ENCODE results near the gene LDB3.
A peak's percentile ranks its signal among the peaks of the same experiment; 100 is the strongest.

The LDB3 gene

DNA sequence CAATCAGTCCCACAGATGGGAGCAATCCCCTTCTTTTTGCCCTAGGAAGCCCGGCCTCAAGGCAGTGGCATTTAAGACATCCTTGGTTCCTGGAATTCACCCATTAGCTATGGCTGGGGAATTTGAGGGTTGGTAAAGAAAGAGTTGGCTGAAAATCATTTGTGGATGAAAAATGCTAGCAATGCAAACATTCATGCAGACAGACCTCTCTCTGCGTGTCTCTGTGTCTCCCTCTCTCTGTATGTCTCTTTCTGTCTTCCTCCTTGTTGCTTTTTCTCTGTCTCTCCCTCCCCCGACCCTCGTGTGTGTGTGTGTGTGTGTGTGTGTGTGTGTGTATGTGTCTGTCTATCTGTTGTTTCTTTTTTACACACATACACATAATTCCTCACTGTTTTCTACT lies 19.4 kb downstream of the LDB3 start:
- DNase-seq: no peak

DNA sequence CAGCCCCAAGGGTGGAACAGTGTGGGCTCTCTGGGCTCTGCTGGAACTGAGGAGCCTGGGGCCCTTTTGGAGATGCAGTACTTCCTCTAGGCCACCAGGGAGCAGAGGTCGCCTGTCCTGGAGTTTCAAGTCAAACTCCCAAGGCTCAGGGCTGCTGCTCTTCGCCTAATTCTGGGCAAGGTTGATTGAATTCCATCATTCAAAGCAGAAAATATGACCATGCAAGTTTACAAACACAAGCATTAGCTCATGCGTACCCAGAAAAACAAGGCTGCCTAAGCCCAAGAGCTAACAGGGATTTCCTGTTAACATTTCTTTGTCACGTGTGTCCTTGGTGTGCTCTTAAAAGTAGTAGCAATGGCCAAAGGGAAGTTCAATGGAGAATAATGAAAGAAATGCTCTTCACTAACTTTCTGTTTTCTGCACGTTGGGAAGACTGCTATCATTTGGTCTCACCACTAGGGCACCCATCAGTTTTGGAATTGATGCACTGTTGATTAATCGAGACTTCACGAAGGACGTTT lies 20.1 kb downstream of the LDB3 start:
- peak; percentile 33 for DNase-seq

DNA sequence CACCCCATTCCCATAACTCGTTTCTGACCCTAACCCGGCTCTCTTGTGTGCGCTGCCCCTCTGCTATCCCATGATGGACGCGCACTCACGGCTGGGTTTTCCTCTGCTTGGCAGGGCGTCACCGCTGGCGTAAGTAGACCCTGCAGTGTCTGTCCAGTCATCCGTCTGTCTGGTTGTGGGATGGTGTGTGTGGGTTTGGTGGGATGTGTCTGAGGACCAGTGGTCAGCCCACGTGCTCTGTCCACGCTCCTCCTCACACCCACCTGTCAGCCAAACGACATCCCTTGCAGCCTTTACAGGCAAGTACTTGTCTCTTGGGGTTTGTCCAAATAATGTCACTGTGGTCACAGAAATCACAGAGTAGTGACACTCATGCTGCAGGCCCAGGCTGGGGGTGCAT lies 20.8 kb downstream of the LDB3 start:
- DNase-seq: no peak

DNA sequence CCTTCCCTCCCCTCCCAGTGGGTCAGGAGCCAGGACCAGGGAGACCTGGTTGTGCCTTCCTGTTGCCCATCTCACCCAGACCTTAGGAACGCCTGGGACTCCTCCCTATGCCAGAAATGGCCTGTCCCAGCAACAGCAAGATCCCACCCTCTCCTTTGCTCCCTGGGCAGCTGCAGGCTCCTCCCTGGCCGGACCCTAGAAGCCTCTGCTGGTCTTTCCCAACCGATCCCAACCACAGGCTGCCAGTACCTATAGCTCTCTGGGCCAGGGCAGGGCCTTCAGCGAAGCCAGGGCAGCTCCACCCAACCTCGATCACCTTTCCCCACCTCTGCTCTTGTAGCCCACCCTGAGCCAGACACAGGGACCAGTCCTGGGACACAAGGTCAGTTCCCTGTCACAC lies 21.9 kb downstream of the LDB3 start:
- DNase-seq: no peak

DNA sequence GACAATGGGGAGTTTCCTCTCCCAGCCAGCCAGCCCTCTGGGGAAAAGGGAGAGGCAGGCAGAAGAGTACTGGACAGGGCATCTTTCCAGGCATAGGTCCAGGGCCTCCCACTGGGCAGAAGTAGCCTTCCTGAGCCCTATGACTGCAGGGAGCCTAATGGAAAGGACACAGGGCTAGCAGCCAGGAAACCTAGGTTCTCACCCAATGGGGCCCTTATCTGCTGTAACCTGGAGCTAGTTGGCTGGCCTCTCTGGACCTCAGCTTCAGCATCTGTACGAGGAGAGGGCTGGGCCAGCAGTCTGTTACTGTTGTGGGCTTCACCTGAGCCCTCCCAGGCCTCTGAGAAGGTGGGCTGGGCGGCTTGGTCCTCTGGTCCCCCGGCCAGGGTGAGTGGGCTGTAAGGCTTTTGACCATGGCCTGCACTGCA lies 22.4 kb downstream of the LDB3 start:
- no peak for DNase-seq

DNA sequence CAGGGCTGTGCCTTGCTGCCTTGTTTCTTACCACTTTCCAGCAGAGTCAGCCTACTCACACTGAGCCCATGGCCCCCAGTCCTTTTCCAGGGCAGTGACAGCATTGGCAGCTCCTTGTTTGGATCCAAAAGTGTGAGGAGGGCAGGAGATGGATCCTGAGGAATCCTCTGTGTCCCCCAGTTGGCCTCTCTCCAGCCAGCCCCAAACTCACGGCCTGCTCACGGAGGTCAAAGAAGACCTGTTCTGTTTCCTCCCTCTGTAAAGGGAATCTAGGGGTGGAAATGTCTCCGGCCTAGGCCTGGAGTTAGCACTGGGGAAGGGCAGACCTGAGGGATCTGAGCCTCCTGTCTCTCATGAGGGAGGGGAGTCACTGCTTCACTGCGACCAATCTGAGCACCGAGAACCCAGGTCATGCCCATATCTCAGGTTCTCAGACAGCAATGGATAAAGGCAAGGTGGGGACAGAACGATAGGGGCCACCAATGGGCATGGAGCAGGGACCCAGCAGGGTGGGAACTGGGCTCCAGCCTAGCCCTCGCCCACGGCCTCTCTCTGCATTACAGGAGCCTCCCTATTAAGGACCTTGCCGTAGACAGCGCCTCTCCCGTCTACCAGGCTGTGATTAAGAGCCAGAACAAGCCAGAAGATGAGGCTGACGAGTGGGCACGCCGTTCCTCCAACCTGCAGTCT lies 23.2 kb downstream of the LDB3 start:
- no peak for DNase-seq

DNA sequence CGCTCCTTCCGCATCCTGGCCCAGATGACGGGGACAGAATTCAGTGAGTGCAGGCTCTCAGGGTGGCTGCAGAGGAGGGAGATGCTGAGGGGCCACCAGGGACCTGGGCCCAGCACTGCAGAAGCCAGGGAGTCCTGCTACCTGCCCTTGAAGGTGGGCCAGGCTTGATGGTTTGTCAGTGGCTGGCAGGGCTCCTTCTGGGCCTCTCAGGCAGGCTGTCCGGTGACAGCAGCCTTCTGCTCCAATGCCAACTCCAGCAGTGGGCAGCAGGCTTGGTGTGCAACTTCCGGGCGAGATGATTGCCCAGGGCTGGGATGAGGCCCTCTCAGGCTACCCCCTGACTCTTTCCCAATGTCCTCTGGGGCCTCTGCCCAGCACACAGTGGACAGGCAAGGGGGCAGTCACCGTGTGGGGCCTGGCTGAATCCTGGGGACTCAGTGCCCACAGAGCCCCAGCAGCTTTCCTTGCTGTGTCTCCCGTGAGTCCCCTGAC lies 23.8 kb downstream of the LDB3 start:
- no peak for DNase-seq

DNA sequence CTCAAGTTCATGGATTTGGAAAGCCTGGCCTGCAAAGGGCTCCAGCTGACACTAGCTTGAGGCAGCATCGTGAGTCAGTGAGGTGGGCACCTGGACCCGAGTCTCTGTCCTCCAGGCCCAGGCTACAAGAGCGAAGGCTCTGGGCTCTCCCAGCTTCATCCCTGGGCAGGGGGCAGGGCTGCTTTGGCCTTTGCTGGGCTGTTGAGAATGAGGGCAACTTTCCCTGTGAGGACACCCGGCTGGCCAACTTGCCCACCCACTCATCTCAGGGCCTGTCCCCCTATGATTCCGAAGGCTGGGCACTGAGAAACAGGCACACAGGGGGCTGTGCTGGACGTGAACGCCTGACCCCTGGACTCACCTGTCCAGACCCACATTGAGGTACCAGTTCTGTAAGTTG lies 24.4 kb downstream of the LDB3 start:
- no peak for DNase-seq

DNA sequence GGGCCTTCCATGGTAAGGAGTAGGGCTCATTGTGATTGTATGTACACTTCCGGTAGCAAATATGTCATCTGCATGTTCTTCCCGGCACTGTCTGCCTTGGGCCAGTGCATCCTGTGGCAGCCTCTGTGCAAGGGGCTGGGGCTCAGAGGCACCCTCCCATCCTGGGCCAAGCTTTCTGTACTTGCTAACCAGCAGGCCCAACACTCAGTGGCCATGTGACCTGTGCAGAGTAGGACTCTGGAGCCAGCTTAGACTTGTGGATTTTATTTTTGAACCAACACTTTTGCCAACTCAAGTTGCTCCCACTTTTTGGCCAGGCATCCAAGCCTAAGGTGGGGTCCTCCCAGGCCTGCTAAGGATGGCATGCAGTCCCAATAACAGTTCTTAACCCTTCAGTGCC lies 25.0 kb downstream of the LDB3 start:
- DNase-seq: no peak

DNA sequence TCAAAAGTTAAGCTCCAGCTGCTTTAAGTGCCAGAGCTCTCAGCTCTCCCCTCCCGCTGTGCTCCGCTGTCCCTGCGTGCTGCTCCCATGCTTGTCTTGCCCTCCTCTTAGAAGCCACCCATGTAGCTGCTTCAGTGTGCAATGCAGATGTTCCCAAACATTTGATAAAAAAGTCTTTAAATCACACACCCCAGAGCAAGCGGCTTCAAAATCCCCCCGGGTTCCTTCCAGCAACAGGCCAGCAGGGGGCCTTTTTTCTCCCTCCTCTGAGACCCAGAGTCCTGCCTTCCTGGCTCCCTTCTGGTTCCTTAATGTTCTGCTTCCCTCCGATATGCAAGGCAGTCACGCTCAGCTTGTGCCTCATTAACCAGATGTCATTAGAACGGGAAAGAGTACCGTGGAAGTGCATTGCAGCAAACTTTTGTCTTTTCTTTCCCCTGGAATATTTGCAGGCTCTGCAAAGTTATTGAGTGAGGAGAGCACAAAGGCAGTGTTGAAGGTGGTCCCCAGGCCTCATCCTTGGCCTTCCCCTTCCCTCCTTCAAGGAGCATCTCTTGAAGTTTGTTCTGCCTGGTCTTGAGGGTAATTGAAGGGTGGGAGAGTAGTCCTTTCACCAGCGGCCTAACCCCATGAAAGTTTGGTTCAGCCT lies 25.5 kb downstream of the LDB3 start:
- peak; percentile 3 for DNase-seq

DNA sequence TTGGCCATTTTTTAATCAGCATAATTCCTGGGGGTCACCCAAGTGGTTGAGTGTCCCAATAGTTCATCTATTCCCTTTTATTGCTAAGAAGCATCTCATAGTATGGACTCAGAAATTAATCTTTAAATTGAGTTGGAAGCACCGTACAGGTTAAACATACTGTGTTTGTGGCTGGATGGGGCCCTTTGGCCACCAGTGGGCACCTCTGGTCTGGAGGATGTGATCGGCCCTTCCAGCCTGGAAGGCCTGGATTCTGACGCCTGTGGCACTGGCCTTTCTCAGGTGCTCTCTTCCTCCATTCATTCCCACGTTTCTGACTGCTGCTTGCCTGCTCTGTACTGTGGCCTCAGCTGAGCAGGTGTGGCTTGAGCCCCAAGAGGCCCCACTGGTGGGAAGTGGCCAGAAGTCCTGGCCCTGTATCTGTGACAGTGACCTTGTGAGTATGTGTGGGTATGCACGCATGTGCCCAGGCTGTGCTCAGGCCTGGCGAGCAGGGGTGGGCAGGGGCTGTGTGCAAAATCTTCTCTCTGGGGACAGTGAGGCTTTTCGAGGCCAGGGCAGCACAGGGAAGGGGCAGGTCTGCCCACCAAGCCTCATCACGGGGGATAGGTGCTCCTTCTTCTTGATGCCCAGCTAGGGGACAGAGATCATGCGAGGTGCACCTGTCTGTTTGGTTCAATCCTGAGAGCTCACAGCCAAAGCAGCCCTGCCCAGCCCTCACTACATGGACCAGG lies 30.1 kb downstream of the LDB3 start:
- DNase-seq: no peak

DNA sequence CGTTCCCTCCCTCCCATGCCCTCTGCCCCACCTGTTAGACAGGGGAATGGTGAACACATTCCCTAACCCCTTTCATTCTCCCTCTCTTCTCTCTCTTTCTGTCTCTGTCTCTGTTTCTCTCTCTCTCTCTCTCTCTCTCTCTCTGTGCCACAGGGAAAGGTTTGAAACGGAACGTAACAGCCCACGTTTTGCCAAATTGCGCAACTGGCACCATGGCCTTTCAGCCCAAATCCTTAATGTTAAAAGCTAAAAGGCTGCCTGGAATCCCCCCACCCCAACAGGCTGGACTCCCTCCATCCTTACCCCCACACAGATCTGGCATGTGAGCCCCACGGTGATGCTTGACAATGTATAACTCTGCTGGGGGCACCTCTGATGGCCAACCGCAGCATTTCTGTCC lies 30.8 kb downstream of the LDB3 start:
- DNase-seq: no peak

DNA sequence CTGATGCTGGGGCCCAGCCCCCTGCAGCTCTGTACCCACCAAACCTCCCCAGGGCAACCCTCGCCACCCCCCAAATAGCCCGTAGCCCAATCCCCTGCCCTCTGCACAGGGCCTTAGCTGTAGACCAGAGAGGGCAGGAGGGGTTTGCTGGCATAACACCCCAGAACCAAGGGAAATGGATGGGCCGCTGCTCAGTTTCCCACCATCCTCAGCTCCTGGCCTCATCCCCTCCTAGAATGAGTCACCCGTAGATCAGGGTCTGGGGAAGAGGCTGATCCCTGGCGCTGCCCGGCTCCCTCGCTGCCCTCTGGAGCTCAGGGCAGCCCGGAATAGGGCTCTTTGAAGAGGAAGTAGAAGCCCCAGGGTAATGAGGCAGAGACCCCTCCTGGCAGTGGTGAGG lies 31.2 kb downstream of the LDB3 start:
- DNase-seq: no peak

DNA sequence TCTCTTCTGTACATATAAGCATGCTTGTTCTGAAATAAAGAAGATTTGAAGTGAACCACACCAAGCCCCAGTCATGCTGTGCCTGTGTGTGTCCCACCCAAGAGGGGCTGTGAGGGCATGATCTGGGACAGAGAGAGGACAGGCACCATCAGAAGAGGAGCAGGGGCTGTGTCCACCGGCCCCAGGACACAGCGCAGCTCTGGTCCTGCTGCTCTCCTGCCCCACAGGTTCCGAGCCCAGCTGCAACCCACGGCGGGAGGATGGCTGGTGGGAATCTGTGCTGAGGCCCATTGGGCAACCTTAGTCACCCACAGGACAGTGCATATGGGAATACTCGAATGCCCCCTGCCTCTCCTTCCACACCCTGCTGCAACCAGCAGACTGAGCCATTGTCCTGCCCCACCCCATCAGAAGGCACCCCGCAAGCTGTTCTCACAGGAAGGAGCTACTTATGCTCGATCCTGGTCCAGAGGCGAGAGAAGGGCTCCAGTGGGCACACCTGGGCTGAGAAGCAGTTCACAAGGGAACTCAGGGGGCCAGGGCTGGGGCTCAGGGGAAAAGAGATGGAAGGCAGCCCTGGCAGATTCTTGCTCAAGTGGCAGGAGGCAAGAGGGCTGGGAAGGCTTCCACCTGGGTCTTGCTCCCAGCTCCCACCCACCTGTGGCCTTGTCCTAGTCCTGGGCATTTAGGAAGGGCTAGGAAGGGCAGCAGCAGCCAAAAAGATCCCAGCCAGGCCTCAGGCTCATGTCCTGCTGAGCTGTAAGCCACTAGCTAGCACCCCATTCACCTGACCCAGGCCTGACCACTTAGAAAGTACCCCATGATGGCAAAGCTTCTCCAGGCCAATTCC lies 31.9 kb downstream of the LDB3 start:
- no peak for DNase-seq

DNA sequence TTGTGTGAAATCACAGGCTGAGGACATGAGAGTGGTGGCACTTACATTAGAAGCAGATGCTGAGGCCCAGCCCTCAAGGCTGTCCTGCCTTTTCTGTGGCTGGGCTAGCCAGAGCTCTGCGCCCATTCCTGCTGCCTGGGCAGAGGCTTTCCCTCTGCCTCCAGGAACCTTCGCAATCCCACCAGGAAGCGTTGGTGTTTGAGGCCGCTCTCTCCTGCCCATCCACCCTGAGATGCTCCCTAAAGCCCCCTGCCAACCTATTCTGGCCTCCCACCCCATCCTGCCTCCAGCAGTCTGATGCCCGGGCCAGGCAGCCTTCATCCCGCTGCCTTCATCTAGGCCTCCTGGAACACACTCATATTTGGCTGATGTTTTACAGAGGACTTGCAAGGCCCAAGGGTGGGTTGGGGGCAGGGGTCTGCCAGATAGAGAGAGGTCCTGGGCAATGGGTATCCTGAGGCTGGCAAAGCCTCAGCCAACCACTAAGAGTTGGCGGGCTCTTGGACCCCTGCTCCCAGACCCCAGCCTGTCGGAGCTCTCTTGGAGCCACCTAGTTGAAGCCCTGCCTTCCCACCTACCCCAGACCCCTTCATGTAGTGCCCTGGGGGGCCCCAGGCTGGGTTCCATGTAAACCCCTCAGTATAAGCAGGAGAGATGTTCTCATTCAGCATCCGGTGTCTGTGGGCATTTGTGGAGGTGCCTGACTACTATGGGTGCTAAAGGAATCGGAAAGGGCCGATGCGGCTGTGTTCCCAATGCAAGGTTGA lies 32.7 kb downstream of the LDB3 start:
- DNase-seq: no peak

DNA sequence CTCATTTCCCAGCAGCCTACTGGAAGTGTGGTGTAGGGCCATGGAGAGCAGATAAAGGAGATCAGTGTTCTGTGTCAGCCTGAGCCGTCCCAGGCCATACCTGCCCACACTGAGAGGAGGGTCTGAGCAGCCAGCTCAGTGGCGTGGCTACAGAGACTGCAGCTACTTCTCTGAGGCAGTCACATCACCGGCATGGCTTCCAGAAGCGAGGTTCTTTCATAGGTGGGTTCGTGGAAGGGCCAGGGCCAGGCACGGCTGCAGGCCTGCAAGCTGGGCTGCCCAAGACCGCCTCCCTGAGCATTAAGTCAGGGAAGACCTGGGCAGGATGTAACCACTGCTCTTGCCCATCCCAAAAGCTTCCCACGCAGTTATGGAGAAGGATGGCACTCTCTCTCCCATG lies 34.9 kb downstream of the LDB3 start:
- no peak for DNase-seq

DNA sequence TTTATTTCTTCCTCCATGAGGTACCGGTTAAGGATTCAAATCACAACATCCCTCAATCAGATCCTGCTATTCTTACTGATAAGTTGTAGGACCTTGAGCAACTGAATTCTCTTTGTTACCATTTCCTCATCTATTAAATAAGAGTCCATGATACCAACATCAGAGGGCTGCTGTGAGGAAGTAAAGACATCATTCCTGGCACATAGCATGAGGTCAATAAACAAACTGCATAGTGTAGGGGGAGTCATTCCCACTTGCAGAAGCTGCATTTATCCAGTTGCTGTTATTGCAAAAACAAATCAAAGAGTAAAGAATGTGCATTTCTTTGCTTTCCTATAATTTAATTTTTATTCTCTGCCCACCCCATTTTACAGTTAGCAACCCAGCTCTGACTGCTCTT lies 36.8 kb downstream of the LDB3 start:
- no peak for DNase-seq

DNA sequence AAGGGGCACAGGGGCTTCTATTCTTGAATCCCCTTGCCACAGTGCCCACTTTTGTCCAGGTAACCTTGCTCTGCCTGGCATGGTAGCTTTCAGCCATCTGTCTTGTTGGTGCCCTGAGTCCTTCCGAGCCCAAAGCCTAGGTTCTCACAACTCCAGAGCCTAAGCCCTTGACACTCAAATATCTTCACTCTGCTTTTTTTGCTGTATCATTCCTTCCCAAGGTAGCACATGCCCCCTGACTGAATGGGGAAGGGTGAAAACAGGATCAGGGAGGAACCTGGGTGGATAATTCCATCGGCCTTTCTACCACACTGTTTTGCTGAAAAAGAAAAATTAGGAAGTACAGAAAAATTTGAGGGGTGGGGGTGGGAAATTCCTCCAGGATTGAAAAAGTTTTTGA lies 37.6 kb downstream of the LDB3 start:
- no peak for DNase-seq

DNA sequence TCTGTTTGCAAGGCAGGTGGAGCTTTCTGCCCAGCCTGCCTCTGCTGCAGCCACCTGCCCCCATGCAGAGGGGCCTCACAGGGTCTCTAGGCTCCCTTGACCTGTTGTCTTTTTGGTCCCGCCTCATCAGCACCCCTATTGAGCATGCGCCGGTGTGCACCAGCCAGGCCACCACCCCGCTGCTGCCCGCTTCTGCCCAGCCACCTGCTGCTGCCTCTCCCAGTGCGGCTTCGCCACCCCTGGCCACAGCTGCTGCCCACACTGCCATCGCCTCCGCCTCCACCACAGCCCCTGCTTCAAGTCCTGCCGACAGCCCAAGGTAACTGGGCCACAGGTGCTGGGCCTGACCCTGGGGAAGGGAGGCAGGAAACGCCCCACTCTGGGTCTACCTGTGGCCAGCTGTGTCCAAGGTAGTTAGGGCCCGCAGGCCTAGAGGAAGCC lies 38.1 kb downstream of the LDB3 start:
- DNase-seq: no peak

DNA sequence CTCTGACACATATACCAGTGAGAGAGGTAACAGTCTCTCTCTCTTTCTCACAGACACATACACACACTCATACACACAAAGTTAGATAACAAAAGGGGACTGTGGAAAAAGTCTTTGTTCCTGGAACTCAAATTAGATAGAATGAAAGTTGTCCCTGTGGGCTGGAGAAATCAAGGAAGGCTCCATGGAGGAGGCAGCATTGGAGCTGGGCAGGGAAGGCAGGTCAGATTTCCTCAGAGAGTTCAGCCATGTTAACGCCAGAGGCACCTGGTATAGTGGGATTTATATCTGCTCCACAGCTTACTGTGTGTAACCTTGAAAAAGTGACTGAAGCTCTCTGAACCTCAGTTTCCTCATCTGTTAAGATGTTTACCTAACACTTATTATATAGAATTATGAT lies 38.7 kb downstream of the LDB3 start:
- no peak for DNase-seq

DNA sequence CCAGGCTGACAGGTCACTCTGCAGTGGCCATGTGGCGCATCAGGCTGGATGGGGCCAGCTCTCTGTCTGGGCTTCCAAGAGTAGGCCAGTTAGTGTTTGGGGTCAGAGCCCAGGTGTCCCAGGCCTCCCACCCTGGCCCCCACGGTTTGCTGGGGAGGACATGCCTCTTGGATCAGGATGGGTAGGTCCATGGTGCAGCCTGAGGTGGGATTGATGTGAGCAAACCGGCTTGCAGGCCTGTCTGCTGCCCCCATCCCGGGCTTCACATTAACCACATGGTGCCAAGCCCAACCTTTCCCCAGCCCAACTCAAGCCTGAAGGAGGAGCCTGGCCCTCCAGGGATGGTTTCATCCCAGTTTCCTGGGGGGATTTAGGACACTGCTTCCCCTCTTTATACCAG lies 39.2 kb downstream of the LDB3 start:
- no peak for DNase-seq

All from activated effector memory CD4-positive, alpha-beta T cell treated with Interleukin-2 at 50 U/mL for 16 hours (primary cell).